Stimulated activated naive B cell treated with anti-CD40 and anti-IgM and Interleukin-4, amounts not matched to agents 10 μg/mL and 1 μg/mL and 100 μg/mL, for 72 hours (primary cell): ENCODE measurements around the gene RUNX2.

Experiments used
- ATAC-seq, 2 donors: fragments of 150-1000 bp; cut with Tn5 transposase; replicated peaks; 2 replicates each; pipeline ENCODE4 v1.10.0; 2021; ENCODE audit warnings: moderate library complexity in 1 of 2
- DNase-seq: peaks from one replicate; pipeline ENCODE4 v3.0.0; 2021
- H3K27ac Mint-ChIP-seq: one replicate; pipeline ENCODE4 v1.8.0; 2022; ENCODE audit warnings: mild to moderate bottlenecking, mixed read lengths
- H3K27me3 Mint-ChIP-seq, 2 donors: one replicate each; pipeline ENCODE4 v1.8.0; 2022; ENCODE audit warnings: mixed read lengths in 2 of 2
- H3K36me3 Mint-ChIP-seq, 2 donors: one replicate each; pipeline ENCODE4 v1.8.0; 2022; ENCODE audit warnings: mixed read lengths in 2 of 2, mild to moderate bottlenecking in 1 of 2
- H3K4me1 Mint-ChIP-seq, 2 donors: one replicate each; pipeline ENCODE4 v1.8.0; 2022; ENCODE audit warnings: mixed read lengths in 2 of 2, mild to moderate bottlenecking in 1 of 2
- H3K4me3 Mint-ChIP-seq, 2 donors: one replicate each; pipeline ENCODE4 v1.8.0; 2022; ENCODE audit warnings: mild to moderate bottlenecking in 2 of 2, mixed read lengths in 2 of 2, moderate library complexity in 1 of 2
- H3K9me3 Mint-ChIP-seq, 2 donors: one replicate each; pipeline ENCODE4 v1.8.0; 2022; ENCODE audit warnings: mixed read lengths in 2 of 2, mild to moderate bottlenecking in 1 of 2

RUNX2 gene

GRCh38 chr6:45371924-45372573, 43.9 kb downstream of the RUNX2 start:
- Mint-ChIP-seq H3K4me1 (peaks cover 9 to 14% of the 10 kb centered on the region in 2 donors), H3K9me3 (no peaks in the 10 kb centered on the region), H3K27me3 (no peaks in the 10 kb centered on the region), H3K27ac (no peak overlapping the region), H3K4me3 (no peak overlapping the region), H3K36me3 (no peaks in the 10 kb centered on the region)
- ATAC-seq (no peak), DNase-seq (no peak)

GRCh38 chr6:45375449-45375848, 47.3 kb downstream of the RUNX2 start:
- Mint-ChIP-seq H3K4me3 (no peak overlapping the region), H3K27ac (no peak overlapping the region), H3K27me3 (no peaks in the 10 kb centered on the region), H3K9me3 (no peaks in the 10 kb centered on the region), H3K36me3 (peaks cover 2 to 4% of the 10 kb centered on the region in 2 donors), H3K4me1 (peaks cover 12 to 20% of the 10 kb centered on the region in 2 donors)
- DNase-seq (no peak), ATAC-seq (no peak)

- DNase-seq (no peak), ATAC-seq (no peak)
- Mint-ChIP-seq H3K27ac (peak overlapping the region; percentile 100), H3K4me1 (peaks cover 12 to 20% of the 10 kb centered on the region in 2 donors), H3K4me3 (peak overlapping the region; percentile 95 to 99), H3K36me3 (peaks cover 2 to 4% of the 10 kb centered on the region in 2 donors), H3K27me3 (no peaks in the 10 kb centered on the region), H3K9me3 (no peaks in the 10 kb centered on the region)
Measured at GRCh38 chr6:45376310-45377042, 48.3 kb downstream of the RUNX2 start.

- Mint-ChIP-seq H3K27ac (peak overlapping the region; percentile 100), H3K4me3 (peak overlapping the region; percentile 95 to 99), H3K4me1 (peaks cover 12 to 20% of the 10 kb centered on the region in 2 donors), H3K36me3 (peaks cover 2 to 4% of the 10 kb centered on the region in 2 donors), H3K27me3 (no peaks in the 10 kb centered on the region), H3K9me3 (no peaks in the 10 kb centered on the region)
- peak; percentile 0 to 6 for ATAC-seq
- no peak for DNase-seq
Measured at GRCh38 chr6:45377043-45377553, 49.0 kb downstream of the RUNX2 start.

- peaks cover 2 to 4% of the 10 kb centered on the region in 2 donors for H3K36me3 Mint-ChIP-seq
- no peaks in the 10 kb centered on the region for H3K9me3 Mint-ChIP-seq
- H3K4me1 Mint-ChIP-seq = peaks cover 12 to 20% of the 10 kb centered on the region in 2 donors
- H3K27ac Mint-ChIP-seq = peak within 1 kb of the TSS; percentile 100
- no peaks in the 10 kb centered on the region for H3K27me3 Mint-ChIP-seq
- DNase-seq (peak; percentile 92), ATAC-seq (peak; percentile 87 to 89)
- peak within 1 kb of the TSS; percentile 95 to 99 for H3K4me3 Mint-ChIP-seq
Measured at GRCh38 chr6:45377554-45378333, 49.6 kb downstream of the RUNX2 start, which contains the start of gene SUPT3H. Gene SUPT3H, minus strand, starts transcription at chr6:45377934.

GRCh38 chr6:45378334-45378926, 50.3 kb downstream of the RUNX2 start:
- Mint-ChIP-seq H3K36me3 (peaks cover 2 to 4% of the 10 kb centered on the region in 2 donors), H3K27me3 (no peaks in the 10 kb centered on the region), H3K27ac (peak overlapping the region; percentile 100), H3K4me3 (peak overlapping the region; percentile 95 to 99), H3K9me3 (no peaks in the 10 kb centered on the region), H3K4me1 (peaks cover 12 to 20% of the 10 kb centered on the region in 2 donors)
- ATAC-seq (peak; percentile 35), DNase-seq (no peak)

GRCh38 chr6:45382391-45382790, 54.3 kb downstream of the RUNX2 start:
- H3K27me3 Mint-ChIP-seq = peaks cover under 1 to 4% of the 10 kb centered on the region in 2 donors
- no peaks in the 10 kb centered on the region for H3K9me3 Mint-ChIP-seq
- H3K36me3 Mint-ChIP-seq = peaks cover 2 to 4% of the 10 kb centered on the region in 2 donors
- DNase-seq = no peak
- no peak overlapping the region for H3K4me3 Mint-ChIP-seq
- ATAC-seq = no peak
- peaks cover 5 to 12% of the 10 kb centered on the region in 2 donors for H3K4me1 Mint-ChIP-seq
- no peak overlapping the region for H3K27ac Mint-ChIP-seq

GRCh38 chr6:45386501-45386900, 58.4 kb downstream of the RUNX2 start:
- Mint-ChIP-seq H3K4me3 (no peak overlapping the region), H3K9me3 (peaks cover 0 to 1% of the 10 kb centered on the region in 2 donors), H3K36me3 (peaks cover 0 to 1% of the 10 kb centered on the region in 2 donors), H3K4me1 (no peaks in the 10 kb centered on the region), H3K27ac (no peak overlapping the region), H3K27me3 (peaks cover 6 to 12% of the 10 kb centered on the region in 2 donors)
- ATAC-seq (no peak), DNase-seq (no peak)

GRCh38 chr6:45387236-45387635, 59.1 kb downstream of the RUNX2 start:
- Mint-ChIP-seq H3K27me3 (peaks cover 6 to 12% of the 10 kb centered on the region in 2 donors), H3K9me3 (peaks cover 0 to 3% of the 10 kb centered on the region in 2 donors), H3K36me3 (peaks cover 0 to 2% of the 10 kb centered on the region in 2 donors), H3K27ac (no peak overlapping the region), H3K4me1 (no peaks in the 10 kb centered on the region), H3K4me3 (no peak overlapping the region)
- DNase-seq (no peak), ATAC-seq (no peak)

GRCh38 chr6:45388328-45388727, 60.2 kb downstream of the RUNX2 start:
- ATAC-seq (no peak), DNase-seq (no peak)
- Mint-ChIP-seq H3K4me3 (no peak overlapping the region), H3K9me3 (peaks cover 3 to 8% of the 10 kb centered on the region in 2 donors), H3K27me3 (peaks cover 6 to 12% of the 10 kb centered on the region in 2 donors), H3K27ac (no peak overlapping the region), H3K36me3 (peaks cover 0 to 6% of the 10 kb centered on the region in 2 donors), H3K4me1 (no peaks in the 10 kb centered on the region)

GRCh38 chr6:45394586-45395095, 66.5 kb downstream of the RUNX2 start:
- no peaks in the 10 kb centered on the region for H3K4me1 Mint-ChIP-seq
- peaks cover 3 to 10% of the 10 kb centered on the region in 2 donors for H3K9me3 Mint-ChIP-seq
- H3K36me3 Mint-ChIP-seq = peaks cover 0 to 6% of the 10 kb centered on the region in 2 donors
- H3K27me3 Mint-ChIP-seq = peaks cover 0 to 12% of the 10 kb centered on the region in 2 donors
- DNase-seq = no peak
- no peak overlapping the region for H3K27ac Mint-ChIP-seq
- no peak overlapping the region for H3K4me3 Mint-ChIP-seq
- no peak for ATAC-seq

- Mint-ChIP-seq H3K27ac (no peak overlapping the region), H3K36me3 (no peaks in the 10 kb centered on the region), H3K27me3 (peaks cover 17 to 26% of the 10 kb centered on the region in 2 donors), H3K4me1 (no peaks in the 10 kb centered on the region), H3K9me3 (peaks cover 0 to 2% of the 10 kb centered on the region in 2 donors), H3K4me3 (no peak overlapping the region)
- ATAC-seq (no peak), DNase-seq (no peak)
Measured at GRCh38 chr6:45398075-45398813, 70.1 kb downstream of the RUNX2 start.

- ATAC-seq (no peak), DNase-seq (no peak)
- H3K27me3 Mint-ChIP-seq = peaks cover 22 to 30% of the 10 kb centered on the region in 2 donors
- H3K4me3 Mint-ChIP-seq = no peak overlapping the region
- H3K9me3 Mint-ChIP-seq = peaks cover 0 to 2% of the 10 kb centered on the region in 2 donors
- H3K4me1 Mint-ChIP-seq = no peaks in the 10 kb centered on the region
- H3K27ac Mint-ChIP-seq = no peak overlapping the region
- H3K36me3 Mint-ChIP-seq = no peaks in the 10 kb centered on the region
Measured at GRCh38 chr6:45400021-45400420, 71.9 kb downstream of the RUNX2 start.
